H9 (cell line): ENCODE data around the gene HSD11B1. TPM values are rescaled to one million over a fixed set of nuclear protein-coding genes. Genes with fewer than 3 reads are reported as not detected.

Experiments used
- DNase-seq: peaks from one replicate; pipeline ENCODE4 v3.0.0-alpha.2; 2017
- H2AFZ ChIP-seq: one replicate; pipeline ENCODE4 v1.6.1; 2013; ENCODE audit warnings: mild to moderate bottlenecking, low read length, control low read depth, moderate library complexity
- H2AK5ac ChIP-seq: 2 replicates; pipeline ENCODE4 v1.6.1; 2013; ENCODE audit warnings: low read length, control low read depth, mixed read lengths; ENCODE audit not compliant: insufficient read length
- H2BK120ac ChIP-seq: one replicate; pipeline ENCODE4 v1.6.1; 2013; ENCODE audit warnings: low read depth, mild to moderate bottlenecking, low read length, control low read depth, inconsistent platforms; ENCODE audit not compliant: poor library complexity, severe bottlenecking
- H2BK12ac ChIP-seq: 2 replicates; pipeline ENCODE4 v1.6.1; 2013; ENCODE audit warnings: low read length, control low read depth, mixed read lengths, low read depth; ENCODE audit not compliant: insufficient read length
- H2BK15ac ChIP-seq: 2 replicates; pipeline ENCODE4 v1.6.1; 2013; ENCODE audit warnings: low read depth, low read length, control low read depth
- H2BK20ac ChIP-seq: one replicate; pipeline ENCODE4 v1.6.1; 2013; ENCODE audit warnings: low read depth, mild to moderate bottlenecking, low read length, control low read depth, inconsistent platforms; ENCODE audit not compliant: poor library complexity, severe bottlenecking
- H2BK5ac ChIP-seq: 2 replicates; pipeline ENCODE4 v1.6.1; 2013; ENCODE audit warnings: low read length, control low read depth, mixed read lengths; ENCODE audit not compliant: insufficient read length
- H3K14ac ChIP-seq: 2 replicates; pipeline ENCODE4 v1.6.1; 2013; ENCODE audit warnings: low read length, control low read depth; ENCODE audit not compliant: insufficient read depth
- H3K18ac ChIP-seq: 2 replicates; pipeline ENCODE4 v1.6.1; 2013; ENCODE audit warnings: low read depth, mild to moderate bottlenecking, mixed read lengths, low read length, control low read depth; ENCODE audit not compliant: insufficient read length
- H3K23ac ChIP-seq: 2 replicates; pipeline ENCODE4 v1.6.1; 2013; ENCODE audit warnings: low read length, control low read depth, mixed read lengths, low read depth; ENCODE audit not compliant: insufficient read length
- H3K23me2 ChIP-seq: 2 replicates; pipeline ENCODE4 v1.6.1; 2013; ENCODE audit warnings: low read depth, mild to moderate bottlenecking, mixed read lengths, low read length, control low read depth; ENCODE audit not compliant: insufficient read length, poor library complexity, severe bottlenecking
- H3K27ac ChIP-seq: 2 replicates; pipeline ENCODE4 v1.5.1; 2013; ENCODE audit warnings: low read length, control low read depth, mixed read lengths, low read depth; ENCODE audit not compliant: insufficient read length
- H3K27me3 ChIP-seq: 2 replicates; pipeline ENCODE4 v1.6.1; 2013; ENCODE audit warnings: low read length, control low read depth, inconsistent platforms; ENCODE audit not compliant: insufficient read depth
- H3K4ac ChIP-seq: 2 replicates; pipeline ENCODE4 v1.6.1; 2013; ENCODE audit warnings: low read depth, mild to moderate bottlenecking, control low read depth, inconsistent platforms, low read length, moderate library complexity
- H3K4me1 ChIP-seq: 2 replicates; pipeline ENCODE4 v1.6.1; 2013; ENCODE audit warnings: low read length, control low read depth, inconsistent platforms; ENCODE audit not compliant: insufficient read depth
- H3K4me2 ChIP-seq: 2 replicates; pipeline ENCODE4 v1.6.1; 2013; ENCODE audit warnings: low read length, control low read depth, mixed read lengths; ENCODE audit not compliant: insufficient read length, insufficient read depth
- H3K56ac ChIP-seq: 2 replicates; pipeline ENCODE4 v1.6.1; 2013; ENCODE audit warnings: low read depth, mild to moderate bottlenecking, mixed read lengths, low read length, control low read depth; ENCODE audit not compliant: insufficient read length
- H3K79me1 ChIP-seq: 2 replicates; pipeline ENCODE4 v1.6.1; 2013; ENCODE audit warnings: low read depth, mild to moderate bottlenecking, moderate library complexity, low read length, control low read depth, inconsistent platforms; ENCODE audit not compliant: insufficient read depth, poor library complexity, severe bottlenecking
- H3K79me2 ChIP-seq: 2 replicates; pipeline ENCODE4 v1.6.1; 2013; ENCODE audit warnings: low read length, control low read depth, inconsistent platforms; ENCODE audit not compliant: insufficient read depth
- H3K9ac ChIP-seq: 2 replicates; pipeline ENCODE4 v1.6.1; 2013; ENCODE audit warnings: low read length, control low read depth, mixed read lengths; ENCODE audit not compliant: insufficient read length; ENCODE audit errors: extremely low read depth
- H3K9me3 ChIP-seq: one replicate; pipeline ENCODE4 v1.6.1; 2013; ENCODE audit warnings: low read depth, low read length, inconsistent platforms; ENCODE audit not compliant: control insufficient read depth
- H3T11ph ChIP-seq: one replicate; pipeline ENCODE4 v1.6.1; 2013; ENCODE audit warnings: mild to moderate bottlenecking, low read length, control low read depth, inconsistent platforms
- H4K20me1 ChIP-seq: one replicate; pipeline ENCODE4 v1.6.1; 2013; ENCODE audit not compliant: control insufficient read depth, insufficient read length, insufficient read depth
- H4K5ac ChIP-seq: 2 replicates; pipeline ENCODE4 v1.6.1; 2013; ENCODE audit warnings: low read depth, mild to moderate bottlenecking, mixed read lengths, low read length, control low read depth; ENCODE audit not compliant: insufficient read length
- H4K8ac ChIP-seq: replicated peaks from 2 replicates; pipeline ENCODE4 v1.6.1; 2013; ENCODE audit warnings: low read length, control low read depth, mixed read lengths, low read depth; ENCODE audit not compliant: insufficient read length
- H4K91ac ChIP-seq: 2 replicates; pipeline ENCODE4 v1.6.1; 2013; ENCODE audit warnings: low read depth, mild to moderate bottlenecking, moderate library complexity, mixed read lengths, low read length, control low read depth; ENCODE audit not compliant: insufficient read length
- H3K27ac Mint-ChIP-seq, 3 experiments: 2 replicates in 2 of 3; 3 replicates in 1 of 3; pipeline ENCODE4 v1.8.0; 2020 to 2021; ENCODE audit warnings: mixed read lengths in 3 of 3, mild to moderate bottlenecking in 1 of 3, moderate library complexity in 1 of 3
- H3K27me3 Mint-ChIP-seq: 2 replicates; pipeline ENCODE4 v1.8.0; 2021; ENCODE audit warnings: low read depth, mild to moderate bottlenecking, moderate library complexity, mixed read lengths
- H3K36me3 Mint-ChIP-seq, 3 experiments: 2 replicates in 2 of 3; 3 replicates in 1 of 3; pipeline ENCODE4 v1.8.0; 2020 to 2021; ENCODE audit warnings: low read depth in 3 of 3, mixed read lengths in 3 of 3; ENCODE audit not compliant: insufficient read depth in 1 of 3
- H3K4me1 Mint-ChIP-seq, 2 experiments: 2 replicates each; pipeline ENCODE4 v1.8.0; 2020; ENCODE audit warnings: mixed read lengths in 2 of 2
- H3K4me3 Mint-ChIP-seq, 2 experiments: 2 replicates in 1 of 2; 3 replicates in 1 of 2; pipeline ENCODE4 v1.8.0; 2020 to 2021; ENCODE audit warnings: mild to moderate bottlenecking in 2 of 2, mixed read lengths in 2 of 2, moderate library complexity in 1 of 2
- H3K9me3 Mint-ChIP-seq, 2 experiments: 2 replicates in 1 of 2; 3 replicates in 1 of 2; pipeline ENCODE4 v1.8.0; 2020; ENCODE audit warnings: mild to moderate bottlenecking in 2 of 2, mixed read lengths in 2 of 2, moderate library complexity in 1 of 2
- WGBS: extraction: QIAGEN DNeasy Blood & Tissue Kit; methylation state at CpG from one replicate; pipeline ENCODE4 v1.1.7; 2013; ENCODE audit warnings: missing lambda C conversion rate, low lambda C conversion rate, mixed read lengths; ENCODE audit not compliant: insufficient read length; ENCODE audit errors: extremely low coverage; 5-methylcytosine and 5-hydroxymethylcytosine counted together
- total RNA-seq: library from RNA; stranded (reverse); gene quantifications from 2 replicates; pipeline ENCODE4 v1.2.1, GENCODE V29; 2021
- TF ChIP-seq, protein P1 (sequence below): fragments of 200-600 bp; sonication (generic); conservative IDR thresholded peaks from 3 replicates; pipeline ENCODE4 v1.8.0; 2021; ENCODE audit warnings: antibody characterized with exemption, mild to moderate bottlenecking

The HSD11B1 gene
- total RNA-seq, 1 experiment from 2014 or later, result not detected

DNA sequence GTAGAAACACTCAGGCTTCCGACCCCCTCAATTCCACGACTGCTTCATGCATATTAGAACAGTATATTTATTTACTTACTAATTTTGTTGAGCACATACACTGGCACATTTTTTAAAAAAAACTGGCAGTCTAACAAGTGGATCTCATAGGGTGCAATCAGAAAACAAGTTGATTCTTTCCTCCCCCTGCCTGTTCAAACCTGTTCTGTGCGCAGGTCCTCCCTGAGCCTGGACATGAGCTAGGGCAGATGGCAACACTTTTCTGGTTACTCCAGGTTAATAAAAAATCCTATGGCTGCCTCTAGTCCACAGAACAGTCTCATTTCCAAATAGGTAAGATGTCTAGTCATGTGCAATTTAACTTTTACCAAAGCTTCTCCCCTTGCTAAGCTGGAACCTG lies 18.6 kb downstream of the HSD11B1 start:
- Histone ChIP-seq H2BK20ac (no peak overlapping the region), H2BK120ac (no peak overlapping the region), H3K23me2 (no peaks in the 10 kb centered on the region), H3K27ac (no peak overlapping the region), H2BK12ac (no peak overlapping the region), H4K5ac (no peak overlapping the region), H3K4me1 (no peaks in the 10 kb centered on the region), H3K56ac (no peak overlapping the region), H3K27me3 (no peaks in the 10 kb centered on the region), H3K4ac (no peak overlapping the region), H2AFZ (no peak overlapping the region), H3K9me3 (no peaks in the 10 kb centered on the region), H3K79me2 (no peaks in the 10 kb centered on the region), H4K91ac (no peak overlapping the region), H4K20me1 (no peaks in the 10 kb centered on the region), H3K23ac (no peak overlapping the region), H2AK5ac (no peak overlapping the region), H3K18ac (no peak overlapping the region), H2BK15ac (no peak overlapping the region), H3K9ac (no peak overlapping the region), H2BK5ac (no peak overlapping the region), H4K8ac (no peak overlapping the region), H3K4me2 (no peak overlapping the region), H3T11ph (no peak overlapping the region), H3K14ac (no peak overlapping the region), H3K79me1 (no peaks in the 10 kb centered on the region)
- WGBS, result no CpG with 5 or more reads among the region's 3 CpGs
- DNase-seq, result no peak
- TF ChIP-seq, protein P1, sequence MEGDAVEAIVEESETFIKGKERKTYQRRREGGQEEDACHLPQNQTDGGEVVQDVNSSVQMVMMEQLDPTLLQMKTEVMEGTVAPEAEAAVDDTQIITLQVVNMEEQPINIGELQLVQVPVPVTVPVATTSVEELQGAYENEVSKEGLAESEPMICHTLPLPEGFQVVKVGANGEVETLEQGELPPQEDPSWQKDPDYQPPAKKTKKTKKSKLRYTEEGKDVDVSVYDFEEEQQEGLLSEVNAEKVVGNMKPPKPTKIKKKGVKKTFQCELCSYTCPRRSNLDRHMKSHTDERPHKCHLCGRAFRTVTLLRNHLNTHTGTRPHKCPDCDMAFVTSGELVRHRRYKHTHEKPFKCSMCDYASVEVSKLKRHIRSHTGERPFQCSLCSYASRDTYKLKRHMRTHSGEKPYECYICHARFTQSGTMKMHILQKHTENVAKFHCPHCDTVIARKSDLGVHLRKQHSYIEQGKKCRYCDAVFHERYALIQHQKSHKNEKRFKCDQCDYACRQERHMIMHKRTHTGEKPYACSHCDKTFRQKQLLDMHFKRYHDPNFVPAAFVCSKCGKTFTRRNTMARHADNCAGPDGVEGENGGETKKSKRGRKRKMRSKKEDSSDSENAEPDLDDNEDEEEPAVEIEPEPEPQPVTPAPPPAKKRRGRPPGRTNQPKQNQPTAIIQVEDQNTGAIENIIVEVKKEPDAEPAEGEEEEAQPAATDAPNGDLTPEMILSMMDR, result no peak
- Mint-ChIP-seq H3K36me3 (no peaks in the 10 kb centered on the region), H3K4me3 (no peak overlapping the region), H3K27me3 (peaks cover 9% of the 10 kb centered on the region), H3K27ac (no peak overlapping the region), H3K4me1 (no peaks in the 10 kb centered on the region), H3K9me3 (no peaks in the 10 kb centered on the region)
